ENCODE results near the gene A1CF. TPM values are rescaled to one million over a fixed set of nuclear protein-coding genes. Genes with fewer than 3 reads are reported as not detected.

A1CF gene
- total and polyA plus RNA-seq, 5 donors from 2014 or later, result not detected

- Mint-ChIP-seq H3K9me3 (no peaks in the 10 kb centered on the region), H3K4me3 (no peak overlapping the region), H3K36me3 (no peaks in the 10 kb centered on the region), H3K4me1 (no peaks in the 10 kb centered on the region), H3K27ac (no peak overlapping the region), H3K27me3 (peaks cover 15% of the 10 kb centered on the region)
- ATAC-seq (ENCODE audit: low read depth in 2 of 2) (no peak), DNase-seq (no peak)
- Histone ChIP-seq H3K36me3 (ENCODE audit: control insufficient read depth, insufficient read depth, low read length) (no peaks in the 10 kb centered on the region), H3K27me3 (ENCODE audit: control insufficient read depth, insufficient read depth, low read length) (peaks cover 8% of the 10 kb centered on the region), H3K9me3 (ENCODE audit: control insufficient read depth in 2 of 2, low read length in 2 of 2) (no peaks in the 10 kb centered on the region), H3K4me3 (ENCODE audit: low read depth, low read length) (no peak overlapping the region), H3K4me1 (ENCODE audit: control insufficient read depth, insufficient read depth, low read length, poor library complexity, severe bottlenecking) (no peaks in the 10 kb centered on the region), H3K27ac (ENCODE audit: insufficient read depth, low read length, poor library complexity, severe bottlenecking) (no peak overlapping the region)
Observed at GRCh38 chr10:50861370-50861769, 24.1 kb downstream of the A1CF start.

GRCh38 chr10:50857579-50857978 lies 27.8 kb downstream of the A1CF start:
- DNase-seq, result no peak
- H3K27ac ChIP-seq (ENCODE audit: insufficient read depth, low read length, poor library complexity, severe bottlenecking), result no peak overlapping the region
- no peaks in the 10 kb centered on the region for H3K36me3 ChIP-seq (ENCODE audit: control insufficient read depth, insufficient read depth, low read length)
- Mint-ChIP-seq H3K27ac (no peak overlapping the region), H3K9me3 (no peaks in the 10 kb centered on the region), H3K4me1 (no peaks in the 10 kb centered on the region), H3K4me3 (no peak overlapping the region), H3K27me3 (peaks cover 26% of the 10 kb centered on the region), H3K36me3 (no peaks in the 10 kb centered on the region)
- peaks cover 6% of the 10 kb centered on the region for H3K27me3 ChIP-seq (ENCODE audit: control insufficient read depth, insufficient read depth, low read length)
- no peaks in the 10 kb centered on the region for H3K9me3 ChIP-seq (ENCODE audit: control insufficient read depth in 2 of 2, low read length in 2 of 2)
- ATAC-seq (ENCODE audit: low read depth in 2 of 2), result no peak
- no peak overlapping the region for H3K4me3 ChIP-seq (ENCODE audit: low read depth, low read length)
- no peaks in the 10 kb centered on the region for H3K4me1 ChIP-seq (ENCODE audit: control insufficient read depth, insufficient read depth, low read length, poor library complexity, severe bottlenecking)

- Histone ChIP-seq H3K27ac (ENCODE audit: insufficient read depth, low read length, poor library complexity, severe bottlenecking) (no peak overlapping the region), H3K36me3 (ENCODE audit: control insufficient read depth, insufficient read depth, low read length) (no peaks in the 10 kb centered on the region), H3K4me3 (ENCODE audit: low read depth, low read length) (no peak overlapping the region), H3K27me3 (ENCODE audit: control insufficient read depth, insufficient read depth, low read length) (peaks cover 6% of the 10 kb centered on the region), H3K4me1 (ENCODE audit: control insufficient read depth, insufficient read depth, low read length, poor library complexity, severe bottlenecking) (no peaks in the 10 kb centered on the region), H3K9me3 (ENCODE audit: control insufficient read depth in 2 of 2, low read length in 2 of 2) (no peaks in the 10 kb centered on the region)
- Mint-ChIP-seq H3K4me3 (no peak overlapping the region), H3K27ac (no peak overlapping the region), H3K27me3 (peaks cover 32% of the 10 kb centered on the region), H3K36me3 (no peaks in the 10 kb centered on the region), H3K4me1 (no peaks in the 10 kb centered on the region), H3K9me3 (peaks cover 0 to 2% (median 0%) of the 10 kb centered on the region in 7 donors)
- ATAC-seq (ENCODE audit: low read depth in 2 of 2), result no peak
- no peak for DNase-seq
Observed at GRCh38 chr10:50855461-50855860, 30.0 kb downstream of the A1CF start.

- H3K4me1 ChIP-seq (ENCODE audit: control insufficient read depth, insufficient read depth, low read length, poor library complexity, severe bottlenecking), result no peaks in the 10 kb centered on the region
- H3K4me3 Mint-ChIP-seq, result no peak overlapping the region
- H3K27ac ChIP-seq (ENCODE audit: insufficient read depth, low read length, poor library complexity, severe bottlenecking), result no peak overlapping the region
- peaks cover 3% of the 10 kb centered on the region for H3K27me3 ChIP-seq (ENCODE audit: control insufficient read depth, insufficient read depth, low read length)
- DNase-seq (no peak), ATAC-seq (ENCODE audit: low read depth in 2 of 2) (no peak)
- no peaks in the 10 kb centered on the region for H3K36me3 ChIP-seq (ENCODE audit: control insufficient read depth, insufficient read depth, low read length)
- H3K27me3 Mint-ChIP-seq, result peaks cover 32% of the 10 kb centered on the region
- H3K4me3 ChIP-seq (ENCODE audit: low read depth, low read length), result no peak overlapping the region
- H3K9me3 ChIP-seq (ENCODE audit: control insufficient read depth in 2 of 2, low read length in 2 of 2), result no peaks in the 10 kb centered on the region
- no peaks in the 10 kb centered on the region for H3K4me1 Mint-ChIP-seq
- no peaks in the 10 kb centered on the region for H3K36me3 Mint-ChIP-seq
- peaks cover 0 to 2% (median 0%) of the 10 kb centered on the region in 7 donors for H3K9me3 Mint-ChIP-seq
- H3K27ac Mint-ChIP-seq, result no peak overlapping the region
Observed at GRCh38 chr10:50855015-50855414, 30.4 kb downstream of the A1CF start.

- Mint-ChIP-seq H3K4me1 (no peaks in the 10 kb centered on the region), H3K36me3 (no peaks in the 10 kb centered on the region)
- ATAC-seq (ENCODE audit: low read depth in 2 of 2), result no peak
Observed at GRCh38 chr10:50853557-50853956, 31.9 kb downstream of the A1CF start.

GRCh38 chr10:50851884-50852671 lies 33.3 kb downstream of the A1CF start:
- Mint-ChIP-seq H3K4me1 (no peaks in the 10 kb centered on the region), H3K27me3 (peaks cover 27% of the 10 kb centered on the region), H3K27ac (no peak overlapping the region), H3K9me3 (peaks cover 0 to 2% (median 0%) of the 10 kb centered on the region in 7 donors), H3K4me3 (no peak overlapping the region), H3K36me3 (no peaks in the 10 kb centered on the region)
- no peak overlapping the region for H3K4me3 ChIP-seq (ENCODE audit: low read depth, low read length)
- H3K9me3 ChIP-seq (ENCODE audit: control insufficient read depth in 2 of 2, low read length in 2 of 2), result no peaks in the 10 kb centered on the region
- no peaks in the 10 kb centered on the region for H3K4me1 ChIP-seq (ENCODE audit: control insufficient read depth, insufficient read depth, low read length, poor library complexity, severe bottlenecking)
- H3K36me3 ChIP-seq (ENCODE audit: control insufficient read depth, insufficient read depth, low read length), result no peaks in the 10 kb centered on the region
- no peak for DNase-seq
- no peak for ATAC-seq (ENCODE audit: low read depth in 2 of 2)
- H3K27me3 ChIP-seq (ENCODE audit: control insufficient read depth, insufficient read depth, low read length), result peaks cover 5% of the 10 kb centered on the region
- no peak overlapping the region for H3K27ac ChIP-seq (ENCODE audit: insufficient read depth, low read length, poor library complexity, severe bottlenecking)

More at GRCh38 chr10:50853557-50853956, 31.9 kb downstream of the A1CF start:
- Mint-ChIP-seq H3K27ac (no peak overlapping the region), H3K9me3 (peaks cover 0 to 2% (median 0%) of the 10 kb centered on the region in 7 donors), H3K4me3 (no peak overlapping the region), H3K27me3 (peaks cover 32% of the 10 kb centered on the region)
- Histone ChIP-seq H3K36me3 (ENCODE audit: control insufficient read depth, insufficient read depth, low read length) (no peaks in the 10 kb centered on the region), H3K4me1 (ENCODE audit: control insufficient read depth, insufficient read depth, low read length, poor library complexity, severe bottlenecking) (no peaks in the 10 kb centered on the region), H3K27ac (ENCODE audit: insufficient read depth, low read length, poor library complexity, severe bottlenecking) (no peak overlapping the region), H3K27me3 (ENCODE audit: control insufficient read depth, insufficient read depth, low read length) (peaks cover 3% of the 10 kb centered on the region), H3K4me3 (ENCODE audit: low read depth, low read length) (no peak overlapping the region), H3K9me3 (ENCODE audit: control insufficient read depth in 2 of 2, low read length in 2 of 2) (no peaks in the 10 kb centered on the region)
- DNase-seq, result no peak

- no peaks in the 10 kb centered on the region for H3K9me3 ChIP-seq (ENCODE audit: control insufficient read depth in 2 of 2, low read length in 2 of 2)
- no peaks in the 10 kb centered on the region for H3K36me3 ChIP-seq (ENCODE audit: control insufficient read depth, insufficient read depth, low read length)
- peaks cover 27% of the 10 kb centered on the region for H3K27me3 Mint-ChIP-seq
- no peaks in the 10 kb centered on the region for H3K36me3 Mint-ChIP-seq
- no peak overlapping the region for H3K27ac ChIP-seq (ENCODE audit: insufficient read depth, low read length, poor library complexity, severe bottlenecking)
- H3K9me3 Mint-ChIP-seq, result peaks cover 0 to 2% (median 0%) of the 10 kb centered on the region in 7 donors
- no peak for DNase-seq
- peaks cover 6% of the 10 kb centered on the region for H3K27me3 ChIP-seq (ENCODE audit: control insufficient read depth, insufficient read depth, low read length)
- no peaks in the 10 kb centered on the region for H3K4me1 ChIP-seq (ENCODE audit: control insufficient read depth, insufficient read depth, low read length, poor library complexity, severe bottlenecking)
- no peaks in the 10 kb centered on the region for H3K4me1 Mint-ChIP-seq
- no peak overlapping the region for H3K27ac Mint-ChIP-seq
- H3K4me3 ChIP-seq (ENCODE audit: low read depth, low read length), result no peak overlapping the region
- H3K4me3 Mint-ChIP-seq, result no peak overlapping the region
- no peak for ATAC-seq (ENCODE audit: low read depth in 2 of 2)
Observed at GRCh38 chr10:50850578-50851230, 34.7 kb downstream of the A1CF start.

Measured in CD4-positive, CD25-positive, alpha-beta regulatory T cell (primary cell).